Ammon's horn (tissue), 1 donor: Measurements from ENCODE around the gene GPD1L.
A peak's percentile ranks its signal among the peaks of the same experiment; 100 is the strongest.
"Not testable (repeated sequence)": the region's sequence is repeated elsewhere in the genome, so short reads cannot be mapped to it uniquely, and the experiment has no call there.

Experiments
- DNase-seq: peaks from one replicate; pipeline ENCODE4 v3.0.0-alpha.2; 2016; ENCODE audit warnings: low spot score

GPD1L gene

GRCh38 chr3:32106132-32106928 lies at the start of gene GPD1L:
Gene GPD1L (plus strand): TSS chr3:32106620. CDS start chr3:32106712, 92 bp downstream.
- DNase-seq: peak; percentile 98

GRCh38 chr3:32058465-32058864 lies 48.0 kb upstream of the GPD1L start:
- not testable (repeated sequence) for DNase-seq

- DNase-seq: no peak
These were observed 43.4 kb upstream of the GPD1L start for GRCh38 chr3:32062950-32063582.

GRCh38 chr3:32066686-32067085 lies 39.7 kb upstream of the GPD1L start:
- DNase-seq: no peak

- not testable (repeated sequence) for DNase-seq
These were observed 32.2 kb upstream of the GPD1L start for GRCh38 chr3:32074194-32074593.

GRCh38 chr3:32076566-32076965 lies 29.9 kb upstream of the GPD1L start:
- no peak for DNase-seq

- DNase-seq: no peak
These were observed 28.9 kb upstream of the GPD1L start for GRCh38 chr3:32077260-32078084.

- no peak for DNase-seq
These were observed 28.3 kb upstream of the GPD1L start for GRCh38 chr3:32078085-32078634.

GRCh38 chr3:32078864-32079263 lies 27.6 kb upstream of the GPD1L start:
- DNase-seq: no peak

- no peak for DNase-seq
These were observed 23.7 kb upstream of the GPD1L start for GRCh38 chr3:32082721-32083120.

GRCh38 chr3:32083702-32084270 lies 22.6 kb upstream of the GPD1L start:
- DNase-seq: no peak

GRCh38 chr3:32084870-32085269 lies 21.6 kb upstream of the GPD1L start:
- no peak for DNase-seq

GRCh38 chr3:32086464-32086863 lies 20.0 kb upstream of the GPD1L start:
- no peak for DNase-seq

- DNase-seq: no peak
These were observed 16.9 kb upstream of the GPD1L start for GRCh38 chr3:32089476-32089875.

- DNase-seq: no peak
These were observed 13.2 kb upstream of the GPD1L start for GRCh38 chr3:32093204-32093603.

GRCh38 chr3:32095431-32095830 lies 11.0 kb upstream of the GPD1L start:
- DNase-seq: no peak

GRCh38 chr3:32097768-32098167 lies 8.7 kb upstream of the GPD1L start:
- no peak for DNase-seq

- DNase-seq: no peak
These were observed 7.9 kb upstream of the GPD1L start for GRCh38 chr3:32098528-32098927.

- DNase-seq: no peak
These were observed 6.0 kb upstream of the GPD1L start for GRCh38 chr3:32100465-32100864.

- DNase-seq: no peak
These were observed 4.1 kb upstream of the GPD1L start for GRCh38 chr3:32102289-32102688.

GRCh38 chr3:32104492-32104891 lies 1.9 kb upstream of the GPD1L start:
- DNase-seq: no peak
